DND-41 (cell line): ENCODE data around the gene STRN4.

Experiments used
- ATAC-seq: fragments of 200-7000 bp; cut with Tn5 transposase; 3 replicates; pipeline ENCODE4 v1.9.1; 2021; ENCODE audit warnings: low read depth; ENCODE audit not compliant: insufficient read depth
- DNase-seq: peaks from one replicate; pipeline ENCODE4 v3.0.0-alpha.2; 2020
- H2AFZ ChIP-seq: 2 replicates; pipeline ENCODE4 v1.6.0; 2012; ENCODE audit warnings: low read depth, low read length
- H3K27ac ChIP-seq: 2 replicates; pipeline ENCODE4 v1.5.1; 2012; ENCODE audit warnings: low read length, inconsistent platforms
- H3K27me3 ChIP-seq: fragments of 200-600 bp; sonication (generic); 2 replicates; pipeline ENCODE4 v1.6.0; 2012; ENCODE audit warnings: low read length, mild to moderate bottlenecking, inconsistent platforms; ENCODE audit not compliant: insufficient read depth, poor library complexity
- H3K36me3 ChIP-seq: 2 replicates; pipeline ENCODE4 v1.5.1; 2012; ENCODE audit warnings: low read length, inconsistent platforms; ENCODE audit not compliant: insufficient read depth
- H3K4me1 ChIP-seq: 2 replicates; pipeline ENCODE4 v1.5.1; 2012; ENCODE audit warnings: mild to moderate bottlenecking, low read length; ENCODE audit not compliant: insufficient read depth
- H3K4me2 ChIP-seq: 2 replicates; pipeline ENCODE4 v1.6.0; 2012; ENCODE audit warnings: mild to moderate bottlenecking, moderate library complexity, low read length, inconsistent platforms; ENCODE audit not compliant: insufficient read depth
- H3K4me3 ChIP-seq, 2 experiments: fragments of 200-600 bp in 1 of 2; shearing (Covaris generic) in 1 of 2; 2 replicates each; pipeline ENCODE4 v1.5.1; 2012 to 2016; ENCODE audit warnings: inconsistent platforms in 2 of 2, low read length in 2 of 2, mild to moderate bottlenecking in 2 of 2, low read depth in 1 of 2, moderate library complexity in 1 of 2
- H3K79me2 ChIP-seq: 2 replicates; pipeline ENCODE4 v1.6.0; 2012; ENCODE audit warnings: low read length, inconsistent platforms; ENCODE audit not compliant: insufficient read depth
- H3K9ac ChIP-seq: 2 replicates; pipeline ENCODE4 v1.6.0; 2012; ENCODE audit warnings: low read depth, mild to moderate bottlenecking, inconsistent platforms, low read length, moderate library complexity
- H3K9me3 ChIP-seq: 2 replicates; pipeline ENCODE4 v1.5.1; 2012; ENCODE audit warnings: low read length, moderate library complexity, mild to moderate bottlenecking, inconsistent platforms; ENCODE audit not compliant: insufficient read depth, severe bottlenecking
- H4K20me1 ChIP-seq: 2 replicates; pipeline ENCODE4 v1.6.0; 2012; ENCODE audit warnings: low read length; ENCODE audit not compliant: insufficient read depth
- EZH2 ChIP-seq: IDR thresholded peaks from 3 replicates; pipeline ENCODE4 v1.6.1; 2012; ENCODE audit warnings: borderline replicate concordance, low read depth, mild to moderate bottlenecking, moderate library complexity, low read length, inconsistent platforms; ENCODE audit not compliant: severe bottlenecking
- TF ChIP-seq, protein P1 (sequence below): IDR thresholded peaks from 2 replicates; pipeline ENCODE4 v1.5.1; 2012; ENCODE audit warnings: borderline replicate concordance, low read length, moderate library complexity, mild to moderate bottlenecking; ENCODE audit not compliant: poor library complexity, severe bottlenecking; ENCODE audit errors: extremely low read depth

Gene STRN4

DNA sequence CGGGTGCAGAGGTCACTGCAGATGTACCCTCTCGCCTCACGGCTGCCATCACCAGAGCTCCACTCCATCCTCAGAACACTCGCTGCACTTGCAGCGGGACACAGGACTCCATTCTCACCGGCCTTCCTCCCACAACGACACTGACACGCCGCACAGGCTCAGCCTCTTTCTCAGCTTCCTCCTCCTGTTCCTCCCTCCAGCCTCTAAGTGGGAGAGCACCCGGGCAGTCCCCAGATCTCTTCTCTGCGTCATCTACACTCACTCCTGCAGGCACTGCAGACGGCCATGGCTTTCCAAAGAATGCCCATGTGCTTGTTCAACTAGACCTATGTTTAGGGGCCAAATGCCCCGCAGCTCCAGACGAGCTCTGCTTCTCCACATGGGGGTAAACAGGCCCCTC lies 14.7 kb downstream of the STRN4 start:
- Histone ChIP-seq H3K36me3 (peaks cover 89% of the 10 kb centered on the region), H3K4me3 (no peak overlapping the region), H3K27me3 (no peaks in the 10 kb centered on the region), H3K79me2 (peaks cover 74% of the 10 kb centered on the region), H3K9me3 (no peaks in the 10 kb centered on the region), H2AFZ (no peak overlapping the region), H3K4me2 (no peak overlapping the region), H3K4me1 (no peaks in the 10 kb centered on the region), H3K27ac (no peak overlapping the region), H3K9ac (no peak overlapping the region), H4K20me1 (peaks cover 77% of the 10 kb centered on the region)
- DNase-seq (no peak), ATAC-seq (no peak)
- no peak for TF ChIP-seq EZH2
- TF ChIP-seq, protein P1, sequence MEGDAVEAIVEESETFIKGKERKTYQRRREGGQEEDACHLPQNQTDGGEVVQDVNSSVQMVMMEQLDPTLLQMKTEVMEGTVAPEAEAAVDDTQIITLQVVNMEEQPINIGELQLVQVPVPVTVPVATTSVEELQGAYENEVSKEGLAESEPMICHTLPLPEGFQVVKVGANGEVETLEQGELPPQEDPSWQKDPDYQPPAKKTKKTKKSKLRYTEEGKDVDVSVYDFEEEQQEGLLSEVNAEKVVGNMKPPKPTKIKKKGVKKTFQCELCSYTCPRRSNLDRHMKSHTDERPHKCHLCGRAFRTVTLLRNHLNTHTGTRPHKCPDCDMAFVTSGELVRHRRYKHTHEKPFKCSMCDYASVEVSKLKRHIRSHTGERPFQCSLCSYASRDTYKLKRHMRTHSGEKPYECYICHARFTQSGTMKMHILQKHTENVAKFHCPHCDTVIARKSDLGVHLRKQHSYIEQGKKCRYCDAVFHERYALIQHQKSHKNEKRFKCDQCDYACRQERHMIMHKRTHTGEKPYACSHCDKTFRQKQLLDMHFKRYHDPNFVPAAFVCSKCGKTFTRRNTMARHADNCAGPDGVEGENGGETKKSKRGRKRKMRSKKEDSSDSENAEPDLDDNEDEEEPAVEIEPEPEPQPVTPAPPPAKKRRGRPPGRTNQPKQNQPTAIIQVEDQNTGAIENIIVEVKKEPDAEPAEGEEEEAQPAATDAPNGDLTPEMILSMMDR, result no peak

DNA sequence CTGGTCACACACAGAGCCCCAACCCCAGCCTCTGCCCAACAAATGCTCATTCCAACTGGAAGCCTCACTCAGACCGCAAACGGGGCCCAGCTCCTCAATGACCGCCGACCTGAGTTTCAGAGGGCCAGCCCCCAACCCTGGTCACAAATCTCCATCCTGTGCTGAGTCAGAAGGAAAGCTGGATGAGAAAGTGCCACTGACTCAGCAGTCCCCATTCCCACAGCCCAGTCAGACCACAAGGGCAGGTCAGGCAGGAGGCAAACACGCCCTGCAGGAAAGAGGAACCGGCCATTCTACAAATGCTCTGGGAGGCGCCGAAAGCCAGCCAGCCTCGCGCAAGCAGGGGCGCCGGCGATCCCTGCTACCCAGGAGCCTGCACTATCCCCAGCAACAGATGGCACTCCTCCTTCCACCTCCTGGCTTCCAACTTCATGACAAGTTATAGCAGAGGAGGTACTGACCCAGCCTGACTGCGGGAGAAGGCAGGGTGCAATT lies 15.2 kb downstream of the STRN4 start:
- DNase-seq (no peak), ATAC-seq (no peak)
- Histone ChIP-seq H3K9ac (no peak overlapping the region), H3K79me2 (peaks cover 70% of the 10 kb centered on the region), H4K20me1 (peaks cover 80% of the 10 kb centered on the region), H3K4me3 (no peak overlapping the region), H2AFZ (no peak overlapping the region), H3K36me3 (peaks cover 92% of the 10 kb centered on the region), H3K4me2 (no peak overlapping the region), H3K9me3 (no peaks in the 10 kb centered on the region), H3K27ac (no peak overlapping the region), H3K4me1 (no peaks in the 10 kb centered on the region), H3K27me3 (no peaks in the 10 kb centered on the region)
- TF ChIP-seq, protein P1, result no peak
- TF ChIP-seq EZH2, result no peak

DNA sequence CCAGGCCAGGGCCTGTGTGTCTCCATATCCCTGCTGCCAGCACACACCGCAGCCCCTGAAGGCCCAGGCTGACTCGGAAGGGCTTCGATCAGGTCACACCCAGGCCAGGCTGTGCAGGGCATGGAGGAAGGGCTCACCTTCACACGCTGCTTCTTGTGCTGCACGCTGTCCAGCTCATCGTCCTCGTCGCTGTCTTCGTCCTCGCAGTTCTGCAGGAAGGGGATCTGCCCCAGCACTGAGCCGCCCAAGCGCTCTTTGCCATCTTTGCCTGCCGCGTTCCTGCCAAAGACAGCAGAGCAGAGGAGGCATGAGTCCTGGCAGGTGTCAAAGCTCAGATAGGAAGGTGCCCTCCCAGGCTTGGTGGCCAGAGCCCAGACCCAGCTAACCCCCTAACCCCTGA lies 15.7 kb downstream of the STRN4 start:
- no peaks in the 10 kb centered on the region for H3K27me3 ChIP-seq
- peaks cover 97% of the 10 kb centered on the region for H3K36me3 ChIP-seq
- H3K4me2 ChIP-seq, result no peak overlapping the region
- no peak for DNase-seq
- H3K9ac ChIP-seq, result no peak overlapping the region
- H2AFZ ChIP-seq, result no peak overlapping the region
- TF ChIP-seq EZH2, result no peak
- H3K9me3 ChIP-seq, result no peaks in the 10 kb centered on the region
- no peak overlapping the region for H3K4me3 ChIP-seq
- no peak overlapping the region for H3K27ac ChIP-seq
- peaks cover 69% of the 10 kb centered on the region for H3K79me2 ChIP-seq
- ATAC-seq, result no peak
- H4K20me1 ChIP-seq, result peaks cover 84% of the 10 kb centered on the region
- H3K4me1 ChIP-seq, result no peaks in the 10 kb centered on the region

DNA sequence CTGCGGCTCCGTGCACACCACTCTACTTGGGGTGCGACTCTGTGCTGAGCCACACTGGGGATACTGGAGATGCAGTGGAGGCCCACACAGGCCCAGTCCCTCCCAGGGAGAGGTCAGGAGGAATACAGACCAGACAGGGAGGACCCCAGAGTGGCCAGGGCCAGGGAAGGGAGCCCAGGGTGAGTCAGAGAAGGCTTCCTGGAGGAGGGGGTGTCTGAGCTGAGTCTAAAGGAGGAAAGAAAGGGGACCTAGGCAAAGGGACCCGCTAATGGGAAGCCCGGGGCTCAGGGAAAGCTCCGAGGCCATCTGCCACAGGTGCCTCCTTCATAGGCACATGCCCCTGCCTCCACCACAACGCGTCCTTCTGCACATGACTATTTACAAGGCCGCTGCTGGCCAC lies 16.1 kb downstream of the STRN4 start:
- Histone ChIP-seq H3K36me3 (peaks cover 98% of the 10 kb centered on the region), H3K9ac (no peak overlapping the region)
- ATAC-seq, result no peak

More for the DNA sequence above, 16.1 kb downstream of the STRN4 start:
- H3K4me3 ChIP-seq, result no peak overlapping the region
- no peaks in the 10 kb centered on the region for H3K27me3 ChIP-seq
- peaks cover 86% of the 10 kb centered on the region for H4K20me1 ChIP-seq
- H3K27ac ChIP-seq, result no peak overlapping the region
- no peaks in the 10 kb centered on the region for H3K4me1 ChIP-seq
- peaks cover 71% of the 10 kb centered on the region for H3K79me2 ChIP-seq
- no peak for DNase-seq
- no peak overlapping the region for H3K4me2 ChIP-seq
- H2AFZ ChIP-seq, result no peak overlapping the region
- no peaks in the 10 kb centered on the region for H3K9me3 ChIP-seq
- no peak for TF ChIP-seq EZH2
- TF ChIP-seq, protein P1, result no peak
